HepG2 (cell line): ENCODE results near the gene PLA2G4B.
"Not testable (repeated sequence)": the region's sequence is repeated elsewhere in the genome, so short reads cannot be mapped to it uniquely, and the experiment has no call there.

Experiments
- AKAP8 ChIP-seq: sonication (generic); formaldehyde crosslinking; IDR thresholded peaks from 2 replicates; pipeline ENCODE4 v1.5.1; 2020; ENCODE audit warnings: mild to moderate bottlenecking, missing genetic modification reagents
- NPAS2 ChIP-seq: sonication (generic); formaldehyde crosslinking; IDR thresholded peaks from 2 replicates; pipeline ENCODE4 v1.8.0; 2022; ENCODE audit warnings: mild to moderate bottlenecking, missing genetic modification reagents, borderline replicate concordance
- POLR2AphosphoS5 ChIP-seq: IDR thresholded peaks from 2 replicates; pipeline ENCODE4 v1.6.1; 2012; ENCODE audit warnings: low read depth, low read length

DNA sequence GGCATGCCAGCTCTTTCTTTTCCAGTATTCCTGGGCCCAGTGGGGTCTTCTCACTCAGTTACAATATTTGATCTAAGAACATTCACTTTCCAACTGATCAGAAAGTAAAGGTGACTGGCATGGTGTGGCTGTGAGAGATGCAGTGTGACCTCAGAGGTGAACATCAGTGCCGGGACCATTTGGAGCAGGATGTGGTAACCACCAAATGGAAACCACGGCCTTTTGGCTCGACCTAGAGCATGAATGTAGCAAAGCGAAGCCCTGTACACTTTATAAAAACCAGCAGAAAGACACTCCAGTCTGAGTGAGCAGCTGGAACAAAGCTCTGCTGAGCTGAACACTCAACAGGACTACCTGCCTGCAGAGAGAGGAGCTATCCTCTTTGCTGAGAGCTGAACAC, 7.4 kb upstream of the PLA2G4B start:
- not testable (repeated sequence) for TF ChIP-seq POLR2AphosphoS5; AKAP8 (CRISPR knock-in tag); NPAS2
